GM21528 (cell line): ENCODE results near the gene SCGB3A1.

ENCODE experiments used
- ATAC-seq: cut with Tn5 transposase; IDR thresholded peaks from one replicate; pipeline ENCODE4 v1.9.1; 2021; ENCODE audit warnings: mild to moderate bottlenecking, moderate library complexity; ENCODE audit not compliant: unreplicated experiment, low FRiP score

SCGB3A1 gene

DNA sequence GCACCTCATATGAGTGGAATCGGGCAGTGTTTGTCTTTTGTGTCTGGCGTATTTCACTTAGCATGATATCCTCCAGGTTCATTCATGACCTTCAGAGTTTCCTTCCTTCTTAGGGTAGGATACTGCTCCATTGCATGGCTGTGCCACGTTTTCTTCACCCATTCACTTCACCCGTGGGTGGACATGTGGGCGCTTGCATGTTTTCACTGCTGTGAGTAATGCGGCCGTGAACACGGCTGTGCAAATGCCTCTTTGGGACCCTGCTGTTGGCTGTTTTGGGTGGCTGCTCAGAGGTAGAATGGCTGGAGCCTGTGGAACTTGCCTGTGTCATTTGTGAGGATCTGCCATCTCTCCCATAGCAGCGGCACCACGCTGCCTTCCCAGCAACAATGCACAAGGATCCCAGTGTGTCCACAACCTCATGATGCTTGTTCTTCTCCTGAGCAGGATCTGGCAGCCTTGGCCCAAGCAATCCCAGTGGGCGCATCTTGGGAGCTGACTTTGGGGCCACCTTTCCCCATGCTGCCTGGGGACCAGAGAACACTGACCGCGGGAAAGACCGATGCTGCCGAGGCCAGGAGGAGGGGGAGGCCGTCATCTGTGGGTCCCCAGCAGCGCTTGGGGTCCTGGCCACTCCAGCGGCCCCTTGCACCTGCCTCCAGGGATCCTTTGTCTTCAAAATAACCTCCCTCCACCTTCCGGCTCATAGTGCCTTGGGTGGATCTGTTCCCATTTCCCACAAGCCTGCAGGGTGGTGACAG, 2.3 kb upstream of the SCGB3A1 start:
- no peak for ATAC-seq

GRCh38 chr5:180592176-180592575, 877 bp upstream of the SCGB3A1 start:
- no peak for ATAC-seq

GRCh38 chr5:180590543-180591310, 572 bp downstream of the SCGB3A1 start:
- no peak for ATAC-seq

- ATAC-seq, result no peak
Measured at GRCh38 chr5:180589771-180590542, 1.3 kb downstream of the SCGB3A1 start.

DNA sequence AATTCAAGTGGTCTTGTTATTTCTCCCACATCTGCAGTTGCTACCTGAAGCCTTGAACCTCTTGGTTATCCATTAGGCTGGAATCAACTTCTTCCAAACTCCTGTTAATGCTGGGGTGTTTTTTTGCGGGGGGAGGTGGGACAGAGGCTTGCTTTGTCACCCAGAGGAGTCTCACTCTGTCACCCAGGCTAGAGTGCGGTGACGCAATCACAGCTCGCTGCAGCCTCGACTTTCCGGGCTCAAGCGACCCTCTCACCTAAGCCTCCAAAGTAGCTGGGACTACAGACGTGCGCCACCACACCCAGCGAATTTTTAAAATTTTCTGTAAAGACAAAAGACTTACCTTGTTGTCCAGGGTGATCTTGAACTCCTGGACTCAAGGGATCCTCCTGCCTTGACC, 4.4 kb downstream of the SCGB3A1 start:
- ATAC-seq, result no peak

DNA sequence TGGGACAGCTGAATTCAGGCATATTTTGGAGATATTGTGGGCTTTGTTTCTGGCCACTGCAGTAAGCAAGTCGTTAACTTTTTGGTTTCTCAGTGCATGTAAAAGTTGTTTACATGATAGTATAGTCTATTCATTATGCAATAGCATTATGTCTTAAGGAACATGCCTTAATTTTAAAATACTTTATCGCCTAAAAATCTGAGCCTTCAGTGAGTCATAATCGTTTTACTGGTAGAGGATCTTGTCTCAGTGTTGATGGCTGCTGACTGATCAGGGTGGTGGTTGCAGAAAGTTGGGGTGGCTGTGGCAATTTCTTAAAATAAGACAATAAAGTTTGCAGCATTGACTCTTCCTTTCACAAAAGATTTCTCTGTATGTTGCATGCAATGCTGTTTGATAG, 5.1 kb downstream of the SCGB3A1 start:
- no peak for ATAC-seq

GRCh38 chr5:180583738-180584137, 7.6 kb downstream of the SCGB3A1 start:
- ATAC-seq, result no peak

DNA sequence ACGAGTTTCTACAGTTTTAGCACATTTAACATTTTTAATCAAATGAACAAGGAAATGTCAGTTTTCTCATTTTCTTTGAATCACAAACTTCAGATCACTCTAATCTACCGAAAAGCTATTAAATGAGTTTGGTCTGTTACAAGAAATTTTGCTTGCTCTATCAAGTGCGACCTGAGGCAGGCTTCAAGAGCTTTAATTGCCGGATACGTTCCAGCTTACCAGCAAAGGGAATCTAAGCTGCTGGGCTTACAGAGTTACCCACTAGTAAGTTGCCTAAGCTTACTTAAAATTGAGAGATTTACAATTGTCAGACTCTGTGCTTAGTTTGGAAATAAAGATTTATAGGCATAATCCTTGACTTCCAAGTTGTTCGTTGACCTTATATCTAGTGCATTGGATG, 10.6 kb downstream of the SCGB3A1 start:
- no peak for ATAC-seq

GRCh38 chr5:180575571-180575970, 15.7 kb downstream of the SCGB3A1 start:
- ATAC-seq, result no peak

DNA sequence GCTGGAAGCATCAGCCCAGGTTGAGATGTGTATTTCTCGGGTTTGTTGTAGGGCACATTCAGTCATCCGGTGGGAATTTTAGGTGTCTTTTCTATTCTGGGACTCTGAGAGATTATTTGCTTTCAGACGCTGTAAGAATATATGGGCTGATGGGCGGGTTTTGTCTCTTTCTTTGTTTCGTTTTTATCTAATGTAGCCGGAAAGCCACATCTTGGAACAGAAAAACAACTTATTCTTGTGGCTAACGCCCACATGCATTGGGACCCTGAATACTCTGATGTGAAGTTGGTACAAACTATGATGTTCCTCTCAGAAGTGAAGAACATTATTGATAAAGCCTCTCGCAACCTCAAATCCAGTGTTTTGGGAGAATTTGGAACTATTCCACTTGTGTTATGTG, 22.4 kb downstream of the SCGB3A1 start:
- ATAC-seq, result no peak

- no peak for ATAC-seq
Measured at GRCh38 chr5:180563994-180564393, 27.3 kb downstream of the SCGB3A1 start.

DNA sequence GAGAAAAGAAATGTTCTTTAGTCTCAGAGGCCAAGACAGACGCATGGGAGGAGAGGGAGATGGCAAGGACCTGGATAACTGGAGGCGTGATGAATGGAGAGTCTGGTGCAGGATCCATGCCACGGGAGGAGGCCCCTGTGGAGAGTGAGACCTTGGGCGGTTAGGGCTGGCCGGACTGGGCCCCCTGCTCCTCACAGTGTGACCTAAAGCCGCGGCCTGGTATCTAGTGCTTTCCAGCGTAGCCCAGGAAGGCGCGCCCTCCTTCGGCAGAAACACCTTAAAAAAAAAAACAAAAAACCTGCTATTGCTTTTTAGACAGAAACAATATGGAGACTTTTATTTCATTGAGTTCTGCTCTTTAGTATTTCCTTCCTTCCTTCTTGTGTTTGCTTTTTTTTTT, 33.1 kb downstream of the SCGB3A1 start:
- no peak for ATAC-seq

- ATAC-seq, result no peak
Measured at GRCh38 chr5:180557217-180557809, 34.0 kb downstream of the SCGB3A1 start.

- no peak for ATAC-seq
Measured at GRCh38 chr5:180555168-180555921, 36.0 kb downstream of the SCGB3A1 start.

GRCh38 chr5:180553530-180553929, 37.8 kb downstream of the SCGB3A1 start:
- ATAC-seq, result no peak

DNA sequence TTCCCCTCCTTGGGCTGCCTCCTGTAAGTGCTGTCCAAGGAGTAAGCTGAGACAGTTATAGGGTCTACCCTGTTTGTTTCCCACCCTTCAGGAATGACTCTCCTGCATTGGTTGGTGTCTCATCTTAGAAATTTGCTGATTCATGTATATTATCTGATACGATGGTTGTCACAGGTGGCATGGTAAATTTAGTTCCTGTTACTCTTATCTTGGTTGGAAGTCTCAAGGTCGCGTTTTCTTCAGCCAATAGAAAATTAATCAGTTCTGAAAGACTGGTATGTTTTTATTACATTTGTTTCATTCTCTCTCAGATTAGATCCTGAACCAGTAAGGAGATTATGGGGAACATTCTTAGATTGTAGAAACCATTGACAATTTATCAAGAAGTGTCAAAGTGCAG, 42.7 kb downstream of the SCGB3A1 start:
- no peak for ATAC-seq

- no peak for ATAC-seq
Measured at GRCh38 chr5:180545248-180545647, 46.1 kb downstream of the SCGB3A1 start.

- ATAC-seq, result no peak
Measured at GRCh38 chr5:180541710-180542109, 49.6 kb downstream of the SCGB3A1 start.
